Glomerular endothelial cell (primary cell): Measurements from ENCODE around the gene SLC30A3. TPM values are rescaled to one million over a fixed set of nuclear protein-coding genes. Genes with fewer than 3 reads are reported as not detected.
"Not testable (repeated sequence)": the region's sequence is repeated elsewhere in the genome, so short reads cannot be mapped to it uniquely, and the experiment has no call there.

Source experiments
- DNase-seq: peaks from one replicate; pipeline ENCODE4 v3.0.0-alpha.2; 2011; ENCODE audit warnings: low read depth, low spot score; ENCODE audit errors: extremely low read depth
- total RNA-seq: library from RNA; depleted of rRNA; stranded (reverse); fragments of >200 nt; gene quantifications from 2 replicates; pipeline ENCODE4 v1.2.3, GENCODE V29; 2015

The SLC30A3 gene
- total RNA-seq, 1 donor from 2014 or later: 5.9 TPM

- peak; percentile 81 for DNase-seq
Observed at GRCh38 chr2:27288610-27289009, 25.8 kb upstream of the SLC30A3 start.

GRCh38 chr2:27285481-27285880, 22.6 kb upstream of the SLC30A3 start:
- no peak for DNase-seq

- no peak for DNase-seq
Observed at GRCh38 chr2:27284996-27285395, 22.1 kb upstream of the SLC30A3 start.

- DNase-seq: no peak
Observed at GRCh38 chr2:27282892-27283291, 20.0 kb upstream of the SLC30A3 start.

GRCh38 chr2:27281855-27282559, 19.2 kb upstream of the SLC30A3 start, which contains the start of gene TRIM54:
Gene TRIM54, plus strand, starts transcription at chr2:27282429. Its CDS starts 303 bp downstream, at chr2:27282732.
- DNase-seq: no peak

GRCh38 chr2:27281442-27281841, 18.6 kb upstream of the SLC30A3 start:
- DNase-seq: no peak

GRCh38 chr2:27280826-27281225, 18.0 kb upstream of the SLC30A3 start:
- no peak for DNase-seq

GRCh38 chr2:27278010-27278409, 15.2 kb upstream of the SLC30A3 start:
- no peak for DNase-seq

- no peak for DNase-seq
Observed at GRCh38 chr2:27275211-27276150, 12.6 kb upstream of the SLC30A3 start, which contains the start of gene DNAJC5G. Gene DNAJC5G, plus strand, starts transcription at chr2:27275433. Its CDS starts 1,296 bp downstream, at chr2:27276729.

- not testable (repeated sequence) for DNase-seq
Observed at GRCh38 chr2:27272537-27273522, 10.0 kb upstream of the SLC30A3 start.

- no peak for DNase-seq
Observed at GRCh38 chr2:27271631-27272340, 8.9 kb upstream of the SLC30A3 start.

GRCh38 chr2:27270670-27271069, 7.8 kb upstream of the SLC30A3 start:
- no peak for DNase-seq

- no peak for DNase-seq
Observed at GRCh38 chr2:27270131-27270530, 7.3 kb upstream of the SLC30A3 start.

- not testable (repeated sequence) for DNase-seq
Observed at GRCh38 chr2:27268296-27268695, 5.4 kb upstream of the SLC30A3 start.

GRCh38 chr2:27265536-27265870, 2.7 kb upstream of the SLC30A3 start:
- no peak for DNase-seq

GRCh38 chr2:27264753-27265535, 2.1 kb upstream of the SLC30A3 start:
- DNase-seq: no peak

GRCh38 chr2:27264253-27264752, 1.5 kb upstream of the SLC30A3 start:
- no peak for DNase-seq

GRCh38 chr2:27263287-27264252, 723 bp upstream of the SLC30A3 start:
- no peak for DNase-seq
